ENCODE data around the gene SESN1.

The SESN1 gene

GRCh38 chr6:109058620-109059019 lies 36.0 kb downstream of the SESN1 start:
- DNase-seq: no peak

GRCh38 chr6:109056661-109057060 lies 38.0 kb downstream of the SESN1 start:
- no peak for DNase-seq

- no peak for DNase-seq
Measured at GRCh38 chr6:109055771-109056235, 38.8 kb downstream of the SESN1 start.

GRCh38 chr6:109053336-109053735 lies 41.3 kb downstream of the SESN1 start:
- no peak for DNase-seq

- no peak for DNase-seq
Measured at GRCh38 chr6:109052852-109053251, 41.8 kb downstream of the SESN1 start.

- DNase-seq: no peak
Measured at GRCh38 chr6:109052018-109052651, 42.5 kb downstream of the SESN1 start.

GRCh38 chr6:109051301-109052017 lies 43.2 kb downstream of the SESN1 start:
- DNase-seq: no peak

- DNase-seq: no peak
Measured at GRCh38 chr6:109050447-109051102, 44.1 kb downstream of the SESN1 start.

- DNase-seq: no peak
Measured at GRCh38 chr6:109050012-109050411, 44.6 kb downstream of the SESN1 start.

GRCh38 chr6:109048670-109049415 lies 45.8 kb downstream of the SESN1 start:
- DNase-seq: no peak

- DNase-seq: no peak
Measured at GRCh38 chr6:109048176-109048575, 46.5 kb downstream of the SESN1 start.

GRCh38 chr6:109045493-109045892 lies 49.2 kb downstream of the SESN1 start:
- DNase-seq: no peak

- no peak for DNase-seq
Measured at GRCh38 chr6:109039795-109040194, 54.9 kb downstream of the SESN1 start.

- no peak for DNase-seq
Measured at GRCh38 chr6:109038837-109039398, 55.7 kb downstream of the SESN1 start.

- DNase-seq: no peak
Measured at GRCh38 chr6:109036574-109037294, 57.9 kb downstream of the SESN1 start.

GRCh38 chr6:109034526-109034925 lies 60.1 kb downstream of the SESN1 start:
- DNase-seq: no peak

- DNase-seq: no peak
Measured at GRCh38 chr6:109033655-109034054, 61.0 kb downstream of the SESN1 start.

- no peak for DNase-seq
Measured at GRCh38 chr6:109031416-109031815, 63.2 kb downstream of the SESN1 start.

GRCh38 chr6:109029313-109029712 lies 65.3 kb downstream of the SESN1 start:
- DNase-seq: no peak

- no peak for DNase-seq
Measured at GRCh38 chr6:109028439-109028838, 66.2 kb downstream of the SESN1 start.

- no peak for DNase-seq
Measured at GRCh38 chr6:109027964-109028363, 66.7 kb downstream of the SESN1 start.

- no peak for DNase-seq
Measured at GRCh38 chr6:109025639-109026038, 69.0 kb downstream of the SESN1 start.

Data from RPMI8226 (cell line).